GM19240 (cell line): Measurements from ENCODE around the gene RABL6.
"Not testable (repeated sequence)": the region's sequence is repeated elsewhere in the genome, so short reads cannot be mapped to it uniquely, and the experiment has no call there.

Experiments used
- DNase-seq: peaks from one replicate; pipeline ENCODE4 v3.0.0; 2011; ENCODE audit warnings: low spot score; ENCODE audit not compliant: insufficient read length

RABL6 gene

DNA sequence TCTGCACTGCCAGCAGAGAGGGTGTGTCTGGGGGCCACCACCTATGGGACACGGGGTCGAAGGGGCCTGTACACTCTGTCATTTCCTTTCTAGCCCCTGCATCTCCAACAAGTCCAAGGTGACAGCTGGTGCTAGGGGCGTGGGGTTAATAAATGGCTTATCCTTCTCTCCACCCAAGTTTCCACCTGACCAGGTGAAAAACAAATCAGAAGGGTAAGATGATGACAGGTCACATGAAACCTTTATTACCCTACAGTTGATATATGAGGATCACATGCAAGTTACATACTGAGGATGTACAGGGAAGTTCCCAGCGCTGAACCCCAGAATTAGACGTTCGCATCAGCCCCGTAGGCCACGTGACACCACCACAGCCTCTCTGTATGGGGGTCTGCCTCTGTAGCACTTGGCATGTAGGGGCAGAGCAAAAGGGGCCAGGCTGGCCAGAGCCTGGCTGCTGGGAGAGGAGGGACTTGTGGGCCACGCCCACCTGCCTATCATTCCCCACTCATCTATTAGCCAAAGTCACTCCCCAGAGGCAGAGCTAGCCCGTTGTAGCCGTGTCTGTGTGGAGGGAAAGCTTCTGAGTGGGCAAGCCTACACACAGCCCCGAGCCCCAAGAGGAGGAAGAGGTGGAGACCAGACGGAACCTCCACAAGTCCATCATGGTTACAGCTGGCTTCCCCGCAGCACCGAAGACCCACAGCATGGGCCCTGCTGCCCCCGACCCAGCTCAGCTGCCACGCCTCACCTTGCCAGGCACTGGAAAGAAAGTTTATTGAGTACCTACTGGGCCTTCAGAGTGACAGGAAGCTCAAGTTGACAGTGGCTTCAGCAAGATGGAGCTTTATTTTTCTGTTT is 14.4 kb upstream of the RABL6 start:
- no peak for DNase-seq

DNA sequence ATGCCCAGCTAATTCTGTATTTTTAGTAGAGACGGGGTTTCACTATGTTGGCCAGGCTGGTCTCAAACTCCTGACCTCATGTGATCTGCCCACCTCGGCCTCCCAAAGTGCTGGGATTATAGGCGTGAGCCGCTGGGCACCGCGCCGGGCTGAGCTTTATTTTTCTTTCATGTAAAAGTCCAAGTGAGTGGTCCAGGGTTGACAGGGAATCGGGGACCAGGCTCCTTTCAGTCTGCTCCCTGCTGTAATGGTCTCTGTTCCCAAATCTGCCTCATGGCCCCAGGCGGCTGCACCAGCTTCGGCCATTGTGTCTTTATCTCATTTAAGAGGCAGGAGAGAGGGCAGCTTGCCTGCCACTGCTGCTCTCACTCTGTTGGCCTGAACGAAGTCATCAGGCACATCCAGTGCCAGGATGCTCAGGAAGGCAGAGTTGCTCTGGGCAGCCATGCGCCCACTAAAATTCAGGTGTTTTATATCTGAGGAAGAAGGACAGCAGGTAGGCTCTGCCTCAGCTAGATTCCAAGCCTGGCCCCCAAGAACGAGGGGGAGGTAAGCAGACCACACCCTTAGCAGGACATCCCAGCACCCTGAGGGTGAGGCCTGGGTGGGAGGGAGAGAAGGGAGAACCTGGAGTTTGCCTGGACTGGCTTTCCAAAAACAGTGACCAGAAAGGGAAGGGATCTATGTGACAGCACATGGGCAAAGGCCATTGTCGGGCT is 13.3 kb upstream of the RABL6 start:
- no peak for DNase-seq

DNA sequence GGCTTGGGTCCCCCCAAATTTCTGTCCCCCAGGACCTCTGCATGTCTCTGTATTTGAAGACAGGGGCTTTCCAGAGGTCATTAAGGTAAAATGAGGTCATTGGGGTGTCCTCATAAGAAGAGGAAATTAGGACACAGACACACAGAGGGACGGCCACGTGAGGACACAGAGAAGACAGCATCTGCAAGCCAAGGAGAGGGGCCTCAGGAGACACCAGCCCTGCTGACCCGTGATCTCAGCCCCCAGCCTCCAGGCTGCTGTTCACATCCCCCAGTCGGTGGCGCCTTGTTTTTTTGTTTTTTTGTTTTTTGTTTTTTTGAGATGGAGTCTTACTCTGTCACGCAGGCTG is 12.8 kb upstream of the RABL6 start:
- DNase-seq, result no peak

DNA sequence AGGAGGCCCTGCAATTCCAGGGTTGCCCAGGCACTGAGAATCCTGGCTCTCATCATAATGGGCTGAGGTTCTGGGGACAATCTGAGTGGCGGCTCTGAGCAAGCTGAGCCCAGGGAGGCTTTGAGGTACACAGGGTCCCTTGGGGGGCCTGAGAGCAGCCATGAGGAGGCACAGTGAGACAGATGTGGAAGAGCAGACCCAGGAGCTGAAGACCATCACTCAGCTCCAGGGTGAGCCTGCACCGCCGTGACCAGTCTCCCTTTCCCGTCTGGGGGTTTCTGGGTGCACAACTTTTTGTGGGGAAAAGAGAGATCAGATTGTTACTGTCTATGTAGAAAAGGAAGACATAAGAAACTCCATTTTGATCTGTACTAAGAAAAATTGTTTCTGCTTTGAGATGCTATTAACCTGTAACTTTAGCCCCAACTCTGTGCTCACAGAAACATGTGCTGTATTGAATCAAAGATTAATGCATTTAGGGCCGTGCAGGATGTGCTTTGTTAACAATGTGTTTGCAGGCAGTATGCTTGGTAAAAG is 11.4 kb upstream of the RABL6 start, which contains the start of gene CCDC183:
Gene CCDC183 (plus strand): TSS at position 101 of the 537 bp plus-strand sequence. CDS start 60 bp downstream, at position 161.
- DNase-seq, result no peak

DNA sequence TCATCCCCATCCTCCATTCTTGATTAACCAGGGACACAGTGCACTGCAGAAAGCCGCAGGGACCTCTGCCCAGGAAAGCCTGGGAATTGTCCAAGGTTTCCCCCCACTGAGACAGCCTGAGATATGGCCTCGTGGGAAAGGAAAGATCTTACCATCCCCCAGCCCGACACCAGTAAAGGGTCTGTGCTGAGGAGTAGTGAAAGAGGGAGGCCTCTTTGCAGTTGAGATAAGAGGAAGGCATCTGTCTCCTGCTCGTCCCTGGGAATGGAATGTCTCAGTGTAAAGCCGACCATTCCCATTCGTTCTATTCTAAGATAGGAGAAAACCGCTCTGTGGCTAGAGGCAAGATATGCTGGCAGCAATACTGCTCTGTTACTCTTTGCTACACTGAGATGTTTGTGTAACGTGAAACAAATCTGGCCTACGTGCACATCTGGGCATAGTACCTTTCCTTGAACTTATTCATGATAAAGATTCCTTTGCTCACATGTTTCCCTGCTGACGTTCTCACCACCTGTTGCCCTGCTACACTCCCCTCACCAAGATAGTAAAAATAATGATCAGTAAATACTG is 10.9 kb upstream of the RABL6 start:
- DNase-seq, result not testable (repeated sequence)

DNA sequence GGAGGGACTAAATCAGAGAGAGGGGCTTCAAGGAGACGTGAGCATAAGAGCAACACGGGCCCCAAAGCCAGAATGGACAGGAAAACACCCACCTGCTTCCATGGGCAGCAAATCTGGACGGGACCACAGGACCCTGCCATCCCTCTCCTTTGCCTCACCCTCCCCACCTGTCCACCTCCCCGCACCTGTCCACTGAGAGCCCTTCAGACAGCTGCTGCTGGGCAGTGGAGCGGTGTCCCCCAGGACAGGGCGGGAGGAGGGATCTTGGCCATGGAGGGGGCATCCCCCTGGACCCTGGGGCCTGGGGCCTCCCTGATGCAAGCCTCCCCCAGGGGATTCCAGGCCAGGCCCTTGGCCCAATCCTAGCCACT is 9.1 kb upstream of the RABL6 start:
- DNase-seq, result no peak

DNA sequence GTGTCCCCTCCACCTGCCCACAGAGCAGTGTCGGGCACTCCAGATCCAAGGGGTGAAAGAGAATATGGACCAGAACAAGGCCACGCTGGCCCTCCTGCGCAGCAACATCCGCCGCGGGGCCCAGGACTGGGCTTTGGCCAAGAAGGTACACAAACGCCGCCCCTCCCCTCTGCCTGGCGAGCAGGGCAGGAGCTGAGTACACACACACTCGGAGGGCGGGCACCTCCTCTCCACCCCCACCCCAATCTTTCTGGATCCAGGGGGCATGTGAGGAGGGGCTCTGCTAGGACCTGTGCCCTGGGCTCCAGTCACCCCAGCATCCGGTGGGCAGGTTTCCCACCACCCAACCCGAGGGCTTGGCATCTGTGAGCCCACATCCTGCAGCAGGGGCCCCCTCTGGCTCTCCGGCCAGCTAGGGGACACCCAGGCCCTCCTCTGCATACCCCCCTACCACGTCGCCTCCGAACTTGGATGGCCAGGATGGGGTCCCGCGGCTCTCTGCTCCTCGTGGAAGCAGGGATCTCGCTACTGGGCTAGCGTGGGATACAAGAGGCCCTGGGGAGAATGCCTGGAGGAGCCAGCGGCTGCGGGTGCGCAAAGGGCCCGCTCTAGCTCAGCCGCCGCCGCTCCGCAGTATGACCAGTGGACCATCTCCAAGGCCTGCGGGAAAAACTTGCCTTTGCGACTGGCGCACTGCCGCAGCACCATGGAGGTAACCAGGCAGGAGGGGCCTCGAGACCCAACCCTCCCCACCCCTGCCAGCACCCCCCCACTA is 8.5 kb upstream of the RABL6 start:
- no peak for DNase-seq

DNA sequence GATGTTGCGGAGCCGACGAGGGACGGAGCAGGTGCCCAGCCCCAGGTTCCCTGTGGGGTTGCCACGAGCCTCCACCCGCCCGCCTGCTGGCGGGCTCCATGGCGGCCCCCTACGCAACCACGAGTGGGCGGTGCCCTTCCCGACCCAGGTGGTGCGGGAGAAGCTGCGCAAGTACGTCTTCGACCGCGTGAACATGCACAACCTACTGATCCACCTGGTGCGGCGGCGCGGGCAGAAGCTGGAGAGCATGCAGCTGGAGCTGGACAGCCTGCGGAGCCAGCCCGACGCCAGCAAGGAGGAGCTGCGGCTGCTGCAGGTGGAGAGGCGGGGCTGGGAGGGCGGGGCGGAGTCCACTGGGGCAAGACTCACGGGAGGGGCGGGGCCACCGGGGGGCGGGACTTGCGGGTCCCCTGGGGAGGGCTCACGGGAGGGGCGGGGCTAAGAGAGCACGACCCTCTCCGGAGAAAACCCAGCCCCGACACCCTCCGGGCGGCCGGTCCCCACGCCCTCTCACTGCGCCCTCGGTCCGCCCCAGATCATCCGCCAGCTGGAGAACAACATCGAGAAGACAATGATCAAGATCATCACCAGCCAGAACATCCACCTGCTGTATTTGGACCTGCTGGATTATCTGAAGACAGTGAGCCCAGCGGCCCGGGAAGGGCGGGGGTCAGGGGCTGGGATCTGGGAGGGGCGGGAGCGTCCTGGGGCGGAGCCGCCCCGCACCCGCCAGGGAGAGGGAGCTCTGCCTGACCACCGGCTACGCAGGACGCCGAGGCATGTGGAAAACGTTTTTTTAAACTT is 7.7 kb upstream of the RABL6 start:
- DNase-seq, result peak; percentile 67

DNA sequence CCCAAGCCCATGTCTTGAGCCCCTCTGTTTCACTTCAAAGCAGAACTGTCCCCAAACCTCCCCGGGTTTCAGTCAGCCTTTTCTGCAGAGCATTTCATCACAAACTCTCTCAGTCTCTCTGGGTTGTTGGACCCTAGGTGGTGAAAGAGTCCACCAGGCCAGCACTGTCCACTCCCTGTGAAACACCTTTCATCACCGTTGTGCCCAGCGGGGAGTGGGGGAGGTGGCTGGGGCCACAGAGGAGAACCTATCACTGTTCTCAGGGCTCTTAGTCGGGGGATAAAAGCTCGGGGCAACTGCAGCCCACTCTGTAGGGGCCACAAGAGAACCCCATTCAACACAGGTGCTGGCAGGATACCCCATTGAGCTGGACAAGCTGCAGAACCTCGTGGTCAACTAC is 5.4 kb upstream of the RABL6 start:
- no peak for DNase-seq

DNA sequence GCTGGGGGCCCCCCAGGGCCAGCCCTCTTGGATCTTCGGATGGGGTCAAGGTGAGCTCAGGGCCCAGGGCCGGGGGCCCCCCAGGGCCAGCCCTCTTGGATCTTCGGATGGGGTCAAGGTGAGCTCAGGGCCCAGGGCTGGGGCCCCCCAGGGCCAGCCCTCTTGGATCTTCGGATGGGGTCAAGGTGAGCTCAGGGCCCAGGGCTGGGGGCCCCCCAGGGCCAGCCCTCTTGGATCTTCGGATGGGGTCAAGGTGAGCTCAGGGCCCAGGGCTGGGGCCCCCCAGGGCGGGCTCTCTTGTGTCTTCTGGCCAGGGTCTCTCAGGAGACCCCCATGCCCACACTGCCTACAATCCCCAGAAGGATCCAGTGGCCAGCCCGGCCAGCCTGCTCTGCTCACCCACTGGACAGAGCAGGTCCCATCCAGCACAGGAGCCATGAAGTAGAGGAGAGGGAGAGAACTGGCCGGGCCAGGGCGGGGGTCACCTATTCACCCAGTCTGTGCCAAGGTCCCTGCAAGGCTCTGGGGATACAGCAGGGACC is 4.7 kb upstream of the RABL6 start:
- not testable (repeated sequence) for DNase-seq

DNA sequence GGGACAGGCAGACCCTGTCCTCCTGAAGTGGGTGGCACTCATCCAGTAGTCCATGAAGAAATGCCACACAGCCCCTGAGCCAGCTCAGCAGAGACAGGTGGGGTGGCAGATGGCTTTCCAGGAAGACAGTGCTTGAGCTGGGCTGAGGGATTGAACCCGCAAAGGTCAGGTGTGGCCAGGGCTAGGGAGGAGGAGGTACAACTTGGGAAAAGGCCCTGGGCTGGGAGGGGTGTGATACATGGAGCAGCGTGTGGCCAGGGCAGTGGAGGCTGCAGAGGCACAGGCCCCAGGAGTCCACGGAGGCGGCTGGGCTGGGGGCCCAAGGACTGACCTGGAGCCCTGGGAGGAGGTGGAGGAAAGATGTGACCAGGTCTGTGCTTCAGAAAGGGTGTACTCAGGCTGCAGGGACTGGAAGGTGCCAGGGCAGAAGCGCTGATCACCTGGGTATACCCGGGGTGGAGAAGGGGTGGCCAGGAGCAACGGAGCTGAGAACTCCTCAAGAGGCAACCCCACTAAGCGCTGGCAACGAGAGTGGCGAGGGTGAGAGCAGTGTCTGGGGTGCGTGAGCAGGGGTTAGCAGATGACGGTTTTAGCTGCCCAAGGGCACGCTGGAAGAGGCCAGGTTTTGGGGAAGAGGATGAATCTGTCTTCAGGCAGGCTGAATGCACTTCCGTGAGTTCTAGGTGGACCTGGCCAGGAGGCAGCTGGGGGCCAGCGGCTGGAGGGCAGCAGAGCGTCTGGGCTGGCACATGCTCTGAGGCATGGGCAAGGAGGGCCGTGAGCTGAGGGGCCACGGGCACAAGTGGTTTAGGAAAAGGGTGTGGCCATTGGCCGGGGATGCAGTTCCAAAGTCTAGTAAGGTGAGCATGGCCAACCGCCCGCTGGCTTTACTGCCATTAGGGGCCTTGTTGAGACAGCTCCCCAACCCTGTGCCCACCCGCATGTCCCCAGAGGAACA is 3.9 kb upstream of the RABL6 start:
- DNase-seq, result no peak

DNA sequence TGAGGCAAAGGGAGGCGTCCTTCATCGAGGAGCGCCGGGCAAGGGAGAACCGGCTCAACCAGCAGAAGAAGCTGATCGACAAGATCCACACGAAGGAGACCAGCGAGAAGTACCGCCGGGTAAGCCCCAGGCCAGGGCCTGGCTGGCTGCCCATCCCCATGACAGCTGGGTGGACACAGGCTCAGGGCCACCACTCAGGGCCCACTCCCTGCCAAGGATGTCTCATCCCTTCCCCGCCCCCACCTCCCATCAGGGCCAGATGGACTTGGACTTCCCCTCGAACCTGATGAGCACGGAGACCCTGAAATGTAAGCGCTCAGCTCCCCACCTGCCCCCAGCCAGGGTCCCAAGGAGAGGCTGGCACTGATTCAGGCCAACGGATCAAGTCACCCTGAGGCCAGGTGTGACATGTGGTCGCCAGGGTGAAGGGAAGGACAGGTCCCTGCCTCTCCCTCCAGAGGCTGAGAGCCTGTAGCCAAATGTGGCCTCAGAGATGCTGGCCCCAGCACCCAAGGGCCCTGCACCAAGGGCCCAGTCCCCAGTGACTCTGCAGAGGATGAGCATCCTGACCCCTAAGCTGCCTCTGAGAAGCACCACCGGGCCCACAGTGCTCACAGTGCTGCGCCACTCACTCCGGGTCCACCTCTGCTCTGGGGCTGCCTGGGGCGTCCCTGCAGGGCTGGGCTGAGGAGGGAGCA is 3.1 kb upstream of the RABL6 start:
- DNase-seq, result no peak

DNA sequence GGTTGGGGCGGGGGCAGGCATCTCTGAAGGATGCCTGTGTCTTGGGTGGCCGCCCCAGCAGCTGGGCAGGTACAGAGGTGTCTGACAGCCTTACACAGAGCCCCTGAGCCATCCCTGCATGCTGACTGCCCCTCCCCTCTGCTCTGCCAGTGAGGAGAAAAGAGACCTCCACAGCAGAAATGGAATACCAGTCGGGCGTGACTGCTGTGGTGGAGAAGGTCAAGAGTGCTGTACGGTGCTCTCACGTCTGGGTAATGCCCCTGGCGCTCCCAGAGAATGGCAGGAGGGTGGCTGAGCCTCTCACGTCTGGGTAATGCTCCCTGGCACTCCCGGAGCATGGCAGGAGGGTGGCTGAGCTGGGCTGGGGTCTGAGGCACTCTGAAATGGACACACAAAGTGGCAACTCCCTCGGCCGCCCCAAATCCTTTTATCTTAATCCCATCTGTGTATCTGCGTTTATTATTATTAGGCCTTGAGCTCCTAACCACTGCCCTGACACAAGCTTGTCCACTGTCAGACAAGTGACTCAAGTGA is 2.5 kb upstream of the RABL6 start:
- DNase-seq, result no peak

DNA sequence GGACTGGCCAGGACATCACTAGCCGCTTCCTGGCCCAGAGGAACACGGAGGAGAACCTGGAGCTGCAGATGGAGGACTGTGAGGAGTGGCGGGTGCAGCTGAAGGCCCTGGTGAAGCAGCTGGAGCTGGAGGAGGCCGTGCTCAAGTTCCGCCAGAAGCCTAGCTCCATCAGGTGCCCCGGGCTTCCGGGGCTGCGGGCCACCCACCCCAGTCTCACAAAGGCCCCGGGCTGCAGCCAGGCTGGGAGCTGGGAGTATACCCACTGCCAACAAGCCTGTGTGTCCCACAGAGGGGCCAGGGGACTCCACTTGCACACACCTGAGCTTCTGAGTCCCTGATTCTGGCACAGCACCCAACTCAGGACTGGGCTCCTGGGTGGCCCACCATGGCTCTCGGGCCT is 1.7 kb upstream of the RABL6 start:
- no peak for DNase-seq

DNA sequence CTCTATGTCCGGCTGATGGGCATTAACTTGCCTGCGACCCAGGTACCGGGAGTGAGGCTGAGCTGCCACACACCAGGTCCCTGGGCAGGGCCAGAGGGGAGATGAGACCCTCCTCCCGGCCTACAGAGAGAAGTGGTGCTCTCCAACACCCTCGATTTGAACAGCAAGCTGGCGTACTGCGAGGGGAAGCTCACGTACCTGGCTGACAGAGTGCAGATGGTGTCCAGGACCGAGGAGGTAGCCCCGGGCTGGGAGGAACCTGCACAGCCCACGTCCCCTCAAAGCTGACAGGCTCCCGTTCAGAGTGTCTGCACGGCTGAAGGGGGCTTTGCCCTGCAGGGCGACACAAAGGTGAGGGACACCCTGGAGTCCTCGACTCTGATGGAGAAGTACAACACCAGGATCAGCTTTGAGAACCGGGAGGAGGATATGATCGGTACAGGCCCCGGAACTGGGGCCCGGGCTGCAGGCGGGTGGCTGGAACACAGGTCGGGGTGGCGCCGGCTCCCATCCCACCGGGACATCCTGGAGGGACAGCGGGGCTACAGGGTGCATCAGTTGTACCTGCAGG is 1.0 kb upstream of the RABL6 start:
- DNase-seq, result no peak

DNA sequence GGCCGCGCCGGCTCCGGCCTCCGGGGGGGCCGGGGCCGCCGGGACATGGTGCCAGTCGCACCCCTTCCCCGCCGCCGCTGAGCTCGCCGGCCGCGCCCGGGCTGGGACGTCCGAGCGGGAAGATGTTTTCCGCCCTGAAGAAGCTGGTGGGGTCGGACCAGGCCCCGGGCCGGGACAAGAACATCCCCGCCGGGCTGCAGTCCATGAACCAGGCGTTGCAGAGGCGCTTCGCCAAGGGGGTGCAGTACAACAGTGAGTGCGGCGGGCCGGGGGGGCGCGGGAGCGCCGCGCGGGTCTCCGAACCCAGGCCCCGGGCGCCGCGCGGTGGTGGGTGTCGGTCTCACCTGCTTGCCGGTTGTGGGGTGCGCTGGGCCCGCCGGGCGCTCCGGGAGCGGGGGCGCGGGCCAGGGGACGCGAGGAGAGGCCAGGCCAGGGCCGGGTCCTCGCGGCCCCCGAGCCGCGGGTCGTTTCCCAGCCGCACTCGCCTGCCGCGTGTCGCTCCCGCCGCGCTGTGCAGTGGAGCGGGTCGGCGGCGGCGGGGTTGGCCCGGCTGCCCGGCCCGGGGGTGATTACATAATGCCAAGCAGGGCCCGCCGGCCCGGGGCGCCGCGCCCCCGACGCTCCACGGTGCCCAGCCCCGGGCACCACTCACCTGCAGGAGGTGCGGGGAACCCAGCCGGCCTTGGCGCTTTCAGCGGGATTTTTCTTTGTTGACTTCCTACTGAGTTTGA is 492 bp downstream of the RABL6 start:
- DNase-seq, result no peak

DNA sequence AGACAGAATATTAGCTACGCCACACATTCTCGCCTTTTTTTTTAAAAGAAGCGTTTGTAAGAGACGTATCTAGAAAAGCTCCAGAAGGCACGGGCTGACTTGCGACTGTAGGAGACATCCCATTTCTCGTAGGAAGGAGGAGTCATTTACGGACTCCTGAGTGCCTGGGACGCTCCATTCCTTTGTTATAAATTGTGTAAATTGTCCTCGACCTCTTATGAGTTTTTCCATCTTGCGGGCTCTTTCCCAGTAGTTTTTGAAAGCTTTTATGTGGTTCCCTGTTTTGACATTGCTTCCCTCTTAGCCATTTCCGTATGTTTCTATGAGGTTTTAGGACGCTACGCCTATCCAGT is 1.0 kb downstream of the RABL6 start:
- no peak for DNase-seq
